Caki2 (cell line): Measurements from ENCODE around the gene RXFP1. TPM values are rescaled to one million over a fixed set of nuclear protein-coding genes. Genes with fewer than 3 reads are reported as not detected.

Experiments
- total RNA-seq: library from RNA; depleted of rRNA; stranded (reverse); fragments of >200 nt; shearing (Covaris generic); gene quantifications from 2 replicates; pipeline ENCODE4 v1.2.3, GENCODE V29; 2014; ENCODE audit warnings: low replicate concordance; rRNA removed

The RXFP1 gene
- total RNA-seq, 1 experiment from 2014 or later, result not detected

Other genes with a start within 250 kb of the RXFP1 start
- gene C4orf46, start 150.0 kb downstream of the RXFP1 start, total RNA-seq, result 7.7 and 16.4 TPM in 2 replicates
- gene ETFDH, start 150.4 kb downstream of the RXFP1 start, total RNA-seq, result 1.8 and 6.3 TPM in 2 replicates
- gene PPID, start 201.5 kb downstream of the RXFP1 start, total RNA-seq, result 2.7 and 6.7 TPM in 2 replicates
- 20.9 and 43.5 TPM in 2 replicates for gene FNIP2, start 247.1 kb downstream of the RXFP1 start, total RNA-seq